8988T (cell line): ENCODE measurements around the gene PLCL2.
"Not testable (repeated sequence)": the region's sequence is repeated elsewhere in the genome, so short reads cannot be mapped to it uniquely, and the experiment has no call there.

Source experiments
- DNase-seq: peaks from one replicate; pipeline ENCODE4 v3.0.0; 2011

PLCL2 gene

GRCh38 chr3:17081520-17081919 is 196.8 kb downstream of the PLCL2 start:
- no peak for DNase-seq

- DNase-seq: no peak
Measured at GRCh38 chr3:17087509-17087908, 202.8 kb downstream of the PLCL2 start.

GRCh38 chr3:17088017-17088416 is 203.3 kb downstream of the PLCL2 start:
- no peak for DNase-seq

- no peak for DNase-seq
Measured at GRCh38 chr3:17088602-17089313, 204.0 kb downstream of the PLCL2 start.

GRCh38 chr3:17089314-17089700 is 204.6 kb downstream of the PLCL2 start:
- DNase-seq: no peak

- no peak for DNase-seq
Measured at GRCh38 chr3:17090280-17090983, 205.7 kb downstream of the PLCL2 start.

GRCh38 chr3:17091910-17092582 is 207.3 kb downstream of the PLCL2 start:
- DNase-seq: no peak

GRCh38 chr3:17092583-17092933 is 207.8 kb downstream of the PLCL2 start:
- no peak for DNase-seq

- DNase-seq: no peak
Measured at GRCh38 chr3:17094551-17094950, 209.8 kb downstream of the PLCL2 start.

GRCh38 chr3:17103579-17103978 is 218.8 kb downstream of the PLCL2 start:
- DNase-seq: no peak

- not testable (repeated sequence) for DNase-seq
Measured at GRCh38 chr3:17106801-17107200, 222.0 kb downstream of the PLCL2 start.

- DNase-seq: no peak
Measured at GRCh38 chr3:17110660-17111396, 226.1 kb downstream of the PLCL2 start.

GRCh38 chr3:17111586-17111985 is 226.8 kb downstream of the PLCL2 start:
- DNase-seq: no peak

- no peak for DNase-seq
Measured at GRCh38 chr3:17115186-17115585, 230.4 kb downstream of the PLCL2 start.

- DNase-seq: no peak
Measured at GRCh38 chr3:17116007-17116600, 231.3 kb downstream of the PLCL2 start.

- DNase-seq: no peak
Measured at GRCh38 chr3:17118771-17119170, 234.0 kb downstream of the PLCL2 start.

- DNase-seq: no peak
Measured at GRCh38 chr3:17119201-17120072, 234.7 kb downstream of the PLCL2 start.

GRCh38 chr3:17120115-17120514 is 235.4 kb downstream of the PLCL2 start:
- no peak for DNase-seq

GRCh38 chr3:17121336-17121735 is 236.6 kb downstream of the PLCL2 start:
- no peak for DNase-seq

GRCh38 chr3:17122758-17123157 is 238.0 kb downstream of the PLCL2 start:
- DNase-seq: no peak

GRCh38 chr3:17125738-17126442 is 241.1 kb downstream of the PLCL2 start:
- no peak for DNase-seq
